Thymus (tissue), 11 donors: ENCODE measurements around the gene COL4A1. TPM values are rescaled to one million over a fixed set of nuclear protein-coding genes. Genes with fewer than 3 reads are reported as not detected.
"Not testable (repeated sequence)": the region's sequence is repeated elsewhere in the genome, so short reads cannot be mapped to it uniquely, and the experiment has no call there.

Experiments
- DNase-seq, 9 donors: peaks; one replicate each; pipeline ENCODE4 v3.0.0-alpha.2; 2013; ENCODE audit warnings: low spot score in 9 of 9, low read depth in 6 of 9, missing footprints in 1 of 9
- H3K27ac ChIP-seq, 2 donors: one replicate each; pipeline ENCODE4 v1.5.1; 2013; ENCODE audit warnings: control low read depth in 1 of 2, low read depth in 1 of 2, low read length in 1 of 2, mild to moderate bottlenecking in 1 of 2, moderate library complexity in 1 of 2
- H3K27me3 ChIP-seq, 2 donors: one replicate each; pipeline ENCODE4 v1.5.1; 2013; ENCODE audit warnings: low read length in 1 of 2; ENCODE audit not compliant: control insufficient read depth in 2 of 2, insufficient read depth in 1 of 2
- H3K36me3 ChIP-seq, 2 donors: one replicate each; pipeline ENCODE4 v1.5.1; 2013; ENCODE audit warnings: low read length in 1 of 2, mild to moderate bottlenecking in 1 of 2, moderate library complexity in 1 of 2; ENCODE audit not compliant: control insufficient read depth in 2 of 2, insufficient read depth in 2 of 2
- H3K4me1 ChIP-seq, 2 donors: one replicate each; pipeline ENCODE4 v1.5.1; 2013; ENCODE audit warnings: low read length in 2 of 2; ENCODE audit not compliant: control insufficient read depth in 2 of 2, insufficient read depth in 2 of 2
- H3K4me3 ChIP-seq, 2 donors: one replicate each; pipeline ENCODE4 v1.5.1; 2013; ENCODE audit warnings: low read length in 2 of 2, control low read depth in 1 of 2, mild to moderate bottlenecking in 1 of 2
- H3K9me3 ChIP-seq, 2 donors: one replicate each; pipeline ENCODE4 v1.5.1; 2013; ENCODE audit warnings: low read length in 1 of 2, mild to moderate bottlenecking in 1 of 2; ENCODE audit not compliant: control insufficient read depth in 2 of 2, insufficient read depth in 1 of 2
- WGBS: extraction: QIAGEN DNeasy Blood & Tissue Kit; methylation state at CpG from one replicate; pipeline ENCODE4 v1.1.7; 2013; 5-methylcytosine and 5-hydroxymethylcytosine counted together
- polyA plus RNA-seq: library from polyadenylated mRNA; stranded (reverse); fragments of 200-250 nt; gene quantifications from one replicate; pipeline ENCODE4 v1.2.3, GENCODE V29; 2013
- total RNA-seq: library from RNA; stranded (reverse); fragments of 120-200 nt; gene quantifications from one replicate; pipeline ENCODE4 v1.2.4, GENCODE V29; 2013
- donor health status: healthy.

Gene COL4A1
- total and polyA plus RNA-seq, 2 donors = 63.0 to 95.2 TPM

DNA sequence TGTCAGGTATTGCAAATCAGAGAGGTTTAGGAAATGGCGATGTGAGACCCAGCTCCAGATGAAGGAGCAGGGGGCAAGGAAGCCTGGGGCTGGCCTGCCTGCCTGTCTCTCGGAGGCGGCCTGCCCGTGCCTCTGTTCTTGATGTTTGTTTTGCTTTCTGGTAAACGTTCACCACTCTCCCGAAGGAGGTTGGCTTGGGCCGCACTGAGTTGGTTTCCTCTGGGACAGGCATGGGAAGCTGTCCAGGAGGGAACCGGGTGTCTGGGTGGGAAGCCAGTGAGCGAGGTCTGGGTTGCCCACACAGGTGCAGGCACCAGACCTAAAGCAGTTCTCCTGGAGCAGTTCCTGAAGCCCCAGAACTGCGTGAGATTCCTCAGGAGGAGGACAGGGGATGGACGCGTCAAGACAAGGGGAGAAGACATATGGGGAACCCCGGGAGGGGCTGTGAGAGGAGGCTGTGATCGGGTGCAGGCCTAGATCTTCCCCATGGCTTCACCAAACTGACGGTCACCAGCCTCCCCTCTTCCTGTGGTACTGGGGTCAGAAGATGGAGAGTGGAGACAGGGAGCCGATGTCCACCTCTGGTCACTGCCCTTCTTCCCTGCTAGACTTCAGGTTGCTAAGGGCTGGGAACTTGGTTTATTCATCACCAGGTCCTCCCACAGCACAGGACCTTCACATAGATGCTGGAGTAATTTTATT is 15.3 kb upstream of the COL4A1 start:
- H3K4me3 ChIP-seq = no peak overlapping the region
- no peak for DNase-seq
- WGBS = 84% methylated on average over 16 of the region's 16 CpGs
- H3K36me3 ChIP-seq = no peaks in the 10 kb centered on the region
- H3K27me3 ChIP-seq = peaks cover 0 to 16% of the 10 kb centered on the region in 2 donors
- peaks cover 0 to 28% of the 10 kb centered on the region in 2 donors for H3K4me1 ChIP-seq
- H3K27ac ChIP-seq = no peak overlapping the region
- H3K9me3 ChIP-seq = no peaks in the 10 kb centered on the region

DNA sequence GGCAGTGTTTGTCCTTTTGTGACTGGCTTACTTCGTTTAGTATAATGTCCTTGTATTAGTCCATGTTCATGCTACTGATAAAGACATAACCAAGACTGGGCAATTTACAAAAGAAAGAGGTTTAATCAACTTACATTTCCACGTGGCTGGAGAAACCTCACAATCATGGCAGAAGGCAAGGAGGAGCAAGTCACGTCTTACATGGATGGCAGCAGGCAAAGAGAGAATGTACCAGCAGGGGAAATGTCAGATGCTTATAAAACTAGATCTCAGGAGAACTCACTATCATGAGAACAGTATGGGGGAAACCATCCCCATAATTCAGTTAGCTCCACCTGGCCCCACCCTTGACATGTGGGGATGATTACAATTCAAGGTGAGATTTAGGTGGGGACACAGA is 14.6 kb upstream of the COL4A1 start:
- not testable (repeated sequence) for H3K27ac ChIP-seq
- 91% methylated on average over 3 of the region's 3 CpGs for WGBS
- peaks cover 0 to 22% of the 10 kb centered on the region in 2 donors for H3K4me1 ChIP-seq

DNA sequence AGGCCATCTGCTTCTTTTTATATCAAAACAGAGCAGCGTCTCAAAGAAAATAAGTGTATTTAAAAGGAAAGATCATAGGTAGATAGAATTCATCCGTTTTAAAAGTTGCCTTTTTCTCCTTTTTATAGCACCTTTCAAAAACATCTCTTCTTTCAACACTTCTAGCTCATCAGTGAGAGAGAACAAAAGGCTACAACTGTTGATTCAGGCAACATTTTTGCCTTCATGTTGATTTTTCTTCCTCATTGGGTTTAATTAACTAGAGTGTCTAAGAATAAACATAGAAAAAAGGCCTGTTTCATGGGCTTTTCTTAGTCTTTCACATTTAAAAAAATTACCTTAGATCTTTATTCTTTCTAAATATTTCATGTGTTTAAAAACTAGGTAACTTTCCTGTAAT is 13.7 kb upstream of the COL4A1 start:
- H3K27me3 ChIP-seq = peaks cover 0 to 14% of the 10 kb centered on the region in 2 donors
- no peak for DNase-seq
- peaks cover 0 to 16% of the 10 kb centered on the region in 2 donors for H3K4me1 ChIP-seq
- no peak overlapping the region for H3K27ac ChIP-seq
- no peak overlapping the region for H3K4me3 ChIP-seq
- no peaks in the 10 kb centered on the region for H3K9me3 ChIP-seq
- H3K36me3 ChIP-seq = no peaks in the 10 kb centered on the region
- 80% methylated on average over 2 of the region's 2 CpGs for whole genome bisulfite sequencing

More for the DNA sequence above, 14.6 kb upstream of the COL4A1 start:
- not testable (repeated sequence) for H3K9me3 ChIP-seq, H3K4me3 ChIP-seq, H3K36me3 ChIP-seq, DNase-seq
- peaks cover 0 to 13% of the 10 kb centered on the region in 2 donors for H3K27me3 ChIP-seq

DNA sequence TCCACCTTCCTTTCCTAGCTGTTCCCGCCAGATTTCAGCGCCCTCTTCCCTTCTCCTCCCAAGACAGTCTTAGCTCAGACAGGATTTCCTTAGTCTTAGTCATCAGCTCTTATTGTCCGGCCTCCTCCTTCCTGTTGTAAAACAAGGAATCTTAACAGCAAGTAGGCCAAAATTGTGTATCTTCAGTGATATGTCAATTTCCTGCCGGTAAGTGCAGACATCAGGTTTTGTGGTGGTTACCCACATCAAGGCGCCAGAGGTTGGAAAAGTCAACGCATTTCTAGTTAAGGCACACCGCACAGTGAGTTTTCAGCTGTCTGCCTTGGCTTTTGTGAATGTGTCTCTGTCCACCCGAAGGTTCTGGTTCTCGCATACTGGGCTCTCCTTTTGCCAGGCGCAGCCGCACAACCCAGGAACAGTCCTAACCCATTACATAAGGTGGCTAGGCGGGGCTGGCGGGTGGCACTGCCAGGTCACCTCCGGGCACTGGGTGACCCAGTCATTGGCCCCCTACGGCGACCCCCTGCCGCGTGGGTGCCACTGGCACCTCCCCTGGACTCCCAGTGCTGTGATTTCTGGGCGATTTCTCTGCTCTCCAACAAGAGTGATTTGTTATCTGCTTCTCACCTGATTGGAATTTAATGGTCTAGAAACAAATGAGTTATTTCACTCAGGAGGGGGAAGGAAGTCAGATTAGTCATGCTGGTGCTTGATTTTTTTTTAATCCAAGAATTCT is 13.0 kb upstream of the COL4A1 start:
- H3K9me3 ChIP-seq = no peaks in the 10 kb centered on the region
- DNase-seq = peak in 2 of 9 donors; percentile 6 to 31
- H3K27ac ChIP-seq = peak overlapping the region in 1 of 2 donors; percentile 21
- no peaks in the 10 kb centered on the region for H3K36me3 ChIP-seq
- peaks cover 0 to 14% of the 10 kb centered on the region in 2 donors for H3K4me1 ChIP-seq
- no peak overlapping the region for H3K4me3 ChIP-seq
- 51% methylated on average over 19 of the region's 19 CpGs for WGBS
- peaks cover 0 to 14% of the 10 kb centered on the region in 2 donors for H3K27me3 ChIP-seq

DNA sequence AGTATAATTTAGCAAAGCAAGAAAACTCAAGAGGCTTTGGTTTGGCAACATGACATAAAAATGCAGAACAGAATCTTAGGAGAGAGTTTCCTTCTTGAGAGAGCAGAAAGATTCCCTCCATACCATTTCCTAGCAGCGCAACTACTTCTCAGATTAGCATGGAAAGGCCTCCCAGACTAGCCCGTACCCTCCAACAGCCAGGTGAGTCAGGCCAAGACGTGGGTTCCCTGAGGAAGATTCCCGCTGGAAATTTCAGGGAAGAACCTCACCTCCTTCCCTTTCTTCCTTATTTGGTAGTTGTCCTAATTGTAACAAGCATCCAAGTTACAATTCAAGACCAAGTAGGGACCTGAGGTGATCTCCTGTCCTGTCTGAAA is 12.4 kb upstream of the COL4A1 start:
- Histone ChIP-seq H3K36me3 (no peaks in the 10 kb centered on the region), H3K4me3 (no peak overlapping the region), H3K27me3 (peaks cover 0 to 16% of the 10 kb centered on the region in 2 donors), H3K4me1 (peaks cover 0 to 13% of the 10 kb centered on the region in 2 donors), H3K27ac (no peak overlapping the region), H3K9me3 (no peaks in the 10 kb centered on the region)
- DNase-seq = no peak
- WGBS = 73% methylated on average over 4 of the region's 4 CpGs

DNA sequence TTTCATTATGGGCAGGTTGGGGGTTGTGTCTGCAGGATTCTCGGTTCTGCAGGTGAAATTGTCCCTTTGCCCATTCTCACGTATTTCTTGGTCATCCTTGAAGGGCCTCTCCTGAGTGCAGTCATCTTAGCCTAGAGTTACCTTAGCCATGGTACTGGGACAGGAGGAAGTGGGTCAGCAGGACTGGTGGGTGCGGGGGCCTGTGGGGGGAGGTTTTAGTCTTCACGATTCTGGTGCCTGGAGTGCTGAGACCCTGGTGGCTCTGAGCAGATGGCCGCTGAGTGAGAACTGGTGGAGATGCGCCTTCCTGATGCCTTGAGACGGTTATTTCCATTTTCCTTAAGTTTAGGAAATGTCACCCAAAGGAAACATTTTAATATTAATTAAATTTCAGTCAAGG is 12.0 kb upstream of the COL4A1 start:
- Histone ChIP-seq H3K36me3 (no peaks in the 10 kb centered on the region), H3K27me3 (peaks cover 0 to 14% of the 10 kb centered on the region in 2 donors), H3K9me3 (no peaks in the 10 kb centered on the region), H3K27ac (no peak overlapping the region), H3K4me1 (peaks cover 0 to 9% of the 10 kb centered on the region in 2 donors), H3K4me3 (no peak overlapping the region)
- 77% methylated on average over 7 of the region's 7 CpGs for WGBS
- no peak for DNase-seq

DNA sequence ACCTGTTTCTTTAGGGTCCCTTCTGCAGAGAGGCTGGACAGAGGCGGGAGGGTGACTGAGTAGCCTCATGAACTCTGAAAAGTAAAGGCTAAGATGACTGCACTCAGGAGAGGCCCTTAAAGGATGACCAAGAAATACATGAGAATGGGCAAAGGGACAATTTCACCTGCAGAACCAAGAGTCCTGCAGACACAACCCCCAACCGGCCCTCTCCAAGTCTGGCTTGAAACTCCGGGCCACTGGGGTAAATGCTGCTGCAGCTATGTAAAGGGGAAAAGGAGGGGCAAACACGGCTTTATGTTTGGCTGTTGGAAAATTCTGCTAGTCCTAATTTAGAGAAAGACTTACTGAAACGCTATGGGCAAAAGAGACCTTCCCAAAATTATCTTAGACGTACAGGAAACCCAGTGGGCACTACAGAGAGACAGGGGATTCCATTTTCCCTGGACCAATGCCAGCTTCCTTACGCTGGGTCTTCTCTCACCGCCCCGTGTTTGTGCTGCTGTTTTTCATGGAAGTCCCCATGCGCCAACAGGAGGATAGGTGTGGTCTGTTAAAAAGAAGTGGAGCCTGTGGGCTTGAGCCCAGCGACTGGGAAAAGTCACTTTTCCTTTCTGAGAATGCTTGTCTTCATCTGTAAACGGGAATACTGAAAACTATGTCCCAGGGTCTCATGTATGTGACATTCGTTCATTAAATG is 10.7 kb upstream of the COL4A1 start:
- Histone ChIP-seq H3K27me3 (peaks cover 2 to 17% of the 10 kb centered on the region in 2 donors), H3K4me3 (no peak overlapping the region), H3K4me1 (peaks cover 0 to 9% of the 10 kb centered on the region in 2 donors), H3K27ac (no peak overlapping the region), H3K9me3 (no peaks in the 10 kb centered on the region), H3K36me3 (no peaks in the 10 kb centered on the region)
- 82% methylated on average over 13 of the region's 13 CpGs for WGBS
- no peak for DNase-seq

DNA sequence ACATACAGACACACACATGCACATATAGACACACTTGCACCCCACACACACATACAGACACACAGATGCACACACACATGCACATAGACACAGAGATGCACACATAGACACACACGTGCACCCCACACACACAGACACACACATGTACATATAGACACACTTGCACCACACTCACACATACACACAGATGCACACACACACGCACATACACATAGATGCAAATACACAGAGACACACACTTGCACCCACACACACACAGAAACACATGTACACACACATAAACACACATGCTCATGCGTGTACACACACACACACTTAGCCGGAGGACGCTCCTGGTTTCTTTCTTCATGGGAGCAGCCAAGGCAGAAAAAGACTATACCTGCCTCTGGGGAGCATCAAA is 10.1 kb upstream of the COL4A1 start:
- Histone ChIP-seq H3K9me3 (no peaks in the 10 kb centered on the region), H3K4me3 (no peak overlapping the region), H3K27me3 (peaks cover 4 to 20% of the 10 kb centered on the region in 2 donors), H3K4me1 (peaks cover 0 to 9% of the 10 kb centered on the region in 2 donors), H3K36me3 (no peaks in the 10 kb centered on the region), H3K27ac (no peak overlapping the region)
- 95% methylated on average over 5 of the region's 5 CpGs for WGBS
- no peak for DNase-seq

DNA sequence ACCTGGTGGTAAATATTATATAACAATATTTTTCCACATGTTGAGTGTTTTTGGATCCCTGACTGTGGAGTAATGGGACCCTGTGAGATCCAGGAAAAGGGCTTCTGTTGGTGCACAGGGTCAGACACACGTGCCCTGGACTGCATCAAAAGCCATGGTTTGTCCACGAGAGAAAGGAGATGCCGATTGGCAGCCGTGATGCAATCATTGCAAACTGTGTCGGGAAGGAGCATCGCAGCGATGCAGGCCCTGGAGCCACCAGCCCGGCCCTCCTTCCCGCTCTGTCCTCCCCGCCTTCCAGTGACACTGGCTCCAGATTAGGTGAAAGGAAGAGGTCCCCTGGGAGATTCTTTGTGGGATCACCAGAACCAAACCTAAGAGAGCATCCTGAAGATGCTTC is 9.2 kb upstream of the COL4A1 start:
- Histone ChIP-seq H3K27me3 (peaks cover 7 to 27% of the 10 kb centered on the region in 2 donors), H3K9me3 (no peaks in the 10 kb centered on the region), H3K4me1 (peaks cover 0 to 9% of the 10 kb centered on the region in 2 donors), H3K27ac (no peak overlapping the region), H3K4me3 (no peak overlapping the region), H3K36me3 (no peaks in the 10 kb centered on the region)
- DNase-seq = no peak
- WGBS = 93% methylated on average over 10 of the region's 10 CpGs
